HPDE6-E6E7 (cell line): ENCODE results near the gene GNPTAB.
"Not testable (repeated sequence)": the region's sequence is repeated elsewhere in the genome, so short reads cannot be mapped to it uniquely, and the experiment has no call there.

ENCODE experiments used
- DNase-seq: peaks from one replicate; pipeline ENCODE4 v3.0.0; 2011; ENCODE audit warnings: missing footprints; ENCODE audit errors: extremely low spot score

GNPTAB gene

DNA sequence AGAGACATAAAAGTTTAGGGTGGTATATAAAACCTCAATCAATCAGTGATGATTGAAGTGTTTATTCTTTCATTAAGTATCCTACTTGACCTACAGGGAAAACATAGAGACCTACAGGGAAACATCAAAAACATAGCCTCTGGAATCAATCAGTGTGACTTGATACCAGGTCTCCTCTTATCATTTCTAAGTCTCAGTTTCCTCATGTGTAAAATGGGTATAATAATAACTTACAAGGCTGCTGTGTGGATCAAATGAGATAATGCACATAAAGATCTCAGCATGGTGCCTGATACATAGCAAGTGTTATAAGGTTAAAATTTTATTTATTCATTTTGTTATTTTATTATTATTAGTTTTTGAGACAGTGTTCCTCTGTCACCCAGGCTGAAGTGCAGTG is 22.2 kb upstream of the GNPTAB start:
- no peak for DNase-seq

DNA sequence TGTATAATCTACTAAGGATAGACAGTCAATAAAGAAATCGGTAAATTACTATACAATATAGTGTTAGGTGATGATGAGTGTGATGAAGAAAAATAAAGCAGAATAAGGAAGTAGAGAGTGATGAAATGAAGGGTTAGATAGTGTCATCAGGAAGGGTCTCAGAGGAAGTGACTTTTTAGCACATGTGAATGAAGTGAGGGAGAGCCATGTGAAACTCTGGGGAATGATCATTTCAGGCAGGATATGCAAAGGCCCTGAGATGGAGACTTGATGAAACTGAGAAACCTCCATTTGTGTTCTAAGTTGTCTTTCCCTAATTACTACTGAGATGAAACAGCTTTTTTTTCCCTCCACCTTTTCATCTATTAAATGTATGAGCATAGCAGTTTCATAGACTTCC is 19.4 kb upstream of the GNPTAB start:
- DNase-seq = no peak

DNA sequence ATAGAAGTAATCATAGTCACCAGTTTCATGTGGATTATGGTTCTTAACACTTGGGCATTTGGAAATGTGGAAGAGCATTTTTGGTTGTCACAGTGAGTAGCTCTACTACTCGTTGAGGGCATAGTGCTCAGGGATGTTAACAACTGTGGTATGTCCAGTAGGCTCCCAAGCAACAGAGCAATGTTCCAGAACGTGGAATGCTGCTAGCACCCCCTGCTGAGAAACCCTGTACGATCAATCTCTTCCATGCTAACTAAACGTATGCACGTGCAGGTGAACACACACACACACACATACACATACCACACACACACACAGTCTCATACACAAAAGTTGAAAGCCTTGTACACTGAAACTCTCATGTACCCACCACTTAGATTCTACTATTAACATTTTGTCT is 16.6 kb upstream of the GNPTAB start:
- DNase-seq = no peak

DNA sequence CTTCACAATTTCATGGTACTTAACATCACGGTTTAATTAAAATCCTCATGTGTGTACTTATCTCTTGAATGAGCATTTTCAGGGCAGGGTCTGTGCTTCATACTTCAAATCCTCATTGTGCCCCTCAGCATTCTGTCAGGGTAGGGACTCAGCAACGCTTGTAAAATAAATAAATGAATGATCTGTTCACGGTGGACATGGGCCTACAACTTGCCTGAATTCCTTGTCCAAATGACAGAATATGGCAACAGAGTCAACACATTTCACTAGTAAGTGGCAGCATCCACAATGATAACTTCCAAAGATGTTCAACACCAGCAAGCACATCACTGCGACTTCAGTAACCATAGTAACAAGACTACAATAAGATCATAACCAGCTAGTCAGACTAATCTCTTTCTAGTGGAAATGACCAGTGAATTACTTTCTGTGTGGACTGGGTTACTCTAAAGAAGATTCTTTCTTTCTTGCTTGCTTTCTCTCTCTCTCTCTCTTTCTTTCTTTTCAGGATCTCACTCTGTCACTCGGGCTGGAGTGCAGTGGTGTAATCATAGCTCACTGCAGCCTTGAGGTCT is 14.5 kb upstream of the GNPTAB start:
- DNase-seq = no peak

DNA sequence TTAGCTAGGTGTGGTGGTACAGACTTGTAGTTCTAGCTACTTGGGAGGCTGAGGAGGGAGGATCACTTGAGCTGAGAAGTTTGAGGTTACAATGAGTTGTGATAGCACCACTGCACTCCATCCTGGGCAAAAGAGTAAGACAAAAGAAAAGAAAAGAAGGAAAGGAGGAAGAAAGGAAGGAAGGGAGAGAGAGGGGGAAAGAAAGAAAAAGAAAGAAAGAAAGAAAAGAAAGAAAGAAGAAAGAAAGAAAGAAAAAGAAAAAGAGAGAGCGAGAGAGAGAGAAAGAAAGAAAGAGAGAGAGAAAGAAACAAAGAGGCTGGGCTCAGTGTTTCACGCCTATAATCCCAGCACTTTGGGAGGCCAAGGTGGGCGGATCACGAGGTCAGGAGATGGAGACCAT is 10.3 kb upstream of the GNPTAB start:
- no peak for DNase-seq

DNA sequence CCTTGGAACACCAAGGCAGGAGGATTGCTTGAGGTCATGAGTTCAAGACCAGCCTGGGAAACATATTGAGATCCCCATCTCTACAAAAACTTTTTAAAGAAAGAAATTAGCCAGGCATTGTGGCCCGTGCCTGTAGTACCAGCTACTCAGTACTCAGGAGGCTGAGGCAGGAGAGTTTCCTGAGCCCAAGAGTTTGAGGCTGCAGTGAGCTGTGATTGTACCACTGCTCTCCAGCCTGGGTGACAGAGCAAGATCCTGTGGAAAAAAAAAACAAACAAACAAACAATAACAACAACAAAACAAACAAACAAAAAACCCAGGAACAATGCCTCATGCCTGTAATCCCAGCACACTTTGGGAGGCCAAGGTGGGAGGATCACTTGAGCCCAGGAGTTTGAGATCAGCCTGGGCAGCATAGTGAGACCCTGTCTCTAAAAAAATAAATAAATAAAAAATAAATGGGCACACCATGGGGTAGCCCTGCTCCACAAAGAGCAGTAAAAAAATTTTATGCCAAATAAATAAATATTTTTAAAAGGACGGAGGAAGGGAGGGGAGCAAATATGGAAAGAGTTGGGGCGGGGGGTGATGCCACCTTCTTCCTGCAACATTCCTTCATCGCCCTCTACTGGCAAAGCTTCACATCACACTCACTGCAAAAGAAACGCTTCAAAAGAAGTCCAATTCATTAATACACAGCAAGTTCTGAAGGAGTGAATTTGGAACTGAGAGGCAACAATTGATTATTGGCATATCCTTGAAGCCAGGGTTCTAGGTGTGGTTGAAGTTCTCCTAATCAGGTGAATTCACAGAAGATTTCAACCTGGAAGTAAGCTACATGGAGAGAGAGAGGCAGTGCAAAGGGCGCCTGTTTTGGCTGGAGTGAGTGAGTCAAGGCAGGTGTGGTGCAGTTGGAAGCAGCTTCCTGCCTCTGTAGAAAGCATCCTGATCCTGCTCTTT is 8.8 kb upstream of the GNPTAB start:
- DNase-seq = peak; percentile 38

DNA sequence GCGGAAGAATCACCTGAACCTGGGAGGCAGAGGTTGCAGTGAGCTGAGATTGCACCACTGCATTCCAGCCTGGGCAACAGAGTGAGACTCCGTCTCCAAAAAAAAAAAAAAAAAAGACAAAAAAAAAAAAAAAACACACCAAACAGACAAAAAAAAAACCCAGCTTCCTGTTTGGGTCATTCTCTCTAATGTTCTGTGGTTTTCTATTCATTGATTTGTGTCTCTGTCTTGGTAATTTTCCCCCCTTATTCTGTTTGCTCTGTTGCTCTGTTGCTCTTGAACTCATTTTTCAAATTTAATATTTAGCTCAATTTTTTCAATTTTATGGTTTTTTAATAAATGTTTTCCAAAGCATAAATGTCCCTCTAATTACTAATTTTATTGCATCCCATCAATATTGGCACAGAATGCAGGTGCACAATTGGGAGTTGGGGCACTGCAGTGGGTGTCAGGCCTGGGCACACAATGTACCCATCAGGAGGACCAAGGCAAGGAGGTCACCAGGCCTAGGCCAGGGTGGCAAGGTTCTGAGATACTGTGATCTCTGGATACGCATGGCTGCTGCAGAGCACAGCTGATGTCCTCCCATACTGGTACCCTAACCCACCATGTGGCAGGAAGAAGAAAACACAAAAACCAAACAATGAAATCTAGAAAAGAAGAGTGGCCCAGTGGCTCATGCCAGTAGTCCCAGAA is 8.0 kb upstream of the GNPTAB start:
- no peak for DNase-seq

DNA sequence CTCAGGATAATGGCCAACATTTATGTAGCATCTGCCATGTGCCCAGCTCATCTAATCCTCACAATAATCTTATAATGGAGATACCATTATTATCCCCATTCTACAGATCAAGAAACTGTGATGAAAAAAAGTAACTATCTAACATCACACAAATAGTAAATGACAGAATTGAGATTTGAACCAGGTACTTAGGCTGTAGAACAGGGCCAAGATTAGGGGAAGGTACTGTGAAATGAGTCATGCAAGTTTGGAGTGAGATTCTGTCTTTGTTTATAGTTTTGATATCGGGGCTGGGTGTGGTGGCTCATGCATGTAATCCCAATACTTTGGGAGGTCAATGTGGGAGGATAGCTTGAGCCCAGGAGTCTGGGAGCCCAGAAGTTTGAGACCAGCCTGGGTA is 1.3 kb upstream of the GNPTAB start:
- DNase-seq = no peak

DNA sequence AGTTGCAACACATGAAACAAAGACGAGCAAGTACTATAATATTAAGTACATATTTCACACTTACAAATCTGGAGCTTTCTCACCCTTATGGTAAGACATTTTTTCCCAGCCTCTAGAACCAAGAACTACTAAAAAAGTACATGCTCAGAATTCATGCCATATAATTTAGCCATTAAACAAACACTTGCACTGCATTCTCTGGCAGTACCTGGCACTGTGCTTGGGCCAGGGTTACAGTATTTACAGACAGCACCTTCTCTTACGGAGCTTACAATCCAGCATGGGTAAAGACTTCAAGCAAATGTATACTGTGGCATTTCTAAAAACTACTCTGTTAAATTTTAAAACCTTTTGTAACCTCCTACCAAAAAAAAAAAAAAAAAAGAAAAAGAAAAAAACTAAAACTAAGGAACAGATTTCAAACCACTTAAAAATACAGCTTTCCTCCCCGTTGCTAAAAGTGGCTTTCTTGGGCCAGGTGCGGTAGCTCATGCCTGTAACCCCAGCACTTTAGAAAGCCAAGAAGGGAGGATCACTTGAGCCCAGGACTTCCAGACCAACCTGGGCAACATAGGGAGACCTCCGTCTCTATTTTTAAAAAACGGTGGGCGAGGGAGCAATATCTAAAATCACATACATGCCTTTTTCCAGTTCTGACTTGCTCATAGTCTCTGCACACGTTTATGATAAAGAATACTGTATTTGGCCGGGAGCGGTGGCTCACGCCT is 956 bp downstream of the GNPTAB start:
- no peak for DNase-seq

DNA sequence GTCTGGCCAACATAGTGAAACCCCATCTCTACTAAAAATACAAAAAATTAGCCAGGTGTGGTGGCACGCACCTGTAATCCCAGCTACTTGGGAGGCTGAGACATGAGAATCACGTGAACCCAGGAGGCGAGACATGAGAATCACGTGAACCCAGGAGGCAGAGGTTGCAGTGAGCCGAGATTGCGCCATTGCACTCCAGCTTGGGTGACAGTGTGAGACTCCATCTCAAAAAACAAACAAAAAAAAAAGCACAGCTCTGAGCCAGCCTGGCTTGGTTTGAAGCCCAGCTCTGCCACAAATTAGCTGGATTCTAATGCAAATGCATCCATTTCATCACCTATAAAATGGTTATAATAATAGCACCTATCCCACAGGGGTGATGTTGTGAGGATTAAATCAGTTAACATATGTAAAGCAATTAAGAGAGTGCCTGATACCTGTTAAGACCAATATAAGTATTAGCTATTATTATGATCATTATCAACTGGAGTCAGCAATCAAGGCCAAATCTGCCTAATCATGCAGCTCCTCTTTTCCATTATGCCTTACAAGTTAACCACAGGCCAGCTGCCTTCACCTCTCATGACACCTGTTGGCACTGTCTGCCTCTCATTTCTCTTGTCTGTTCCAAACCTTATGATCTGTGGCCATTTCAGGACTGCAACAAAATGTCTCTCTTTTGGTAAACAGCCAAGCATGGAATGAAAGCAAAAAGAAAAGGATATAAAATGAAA is 2.1 kb downstream of the GNPTAB start:
- DNase-seq = no peak

DNA sequence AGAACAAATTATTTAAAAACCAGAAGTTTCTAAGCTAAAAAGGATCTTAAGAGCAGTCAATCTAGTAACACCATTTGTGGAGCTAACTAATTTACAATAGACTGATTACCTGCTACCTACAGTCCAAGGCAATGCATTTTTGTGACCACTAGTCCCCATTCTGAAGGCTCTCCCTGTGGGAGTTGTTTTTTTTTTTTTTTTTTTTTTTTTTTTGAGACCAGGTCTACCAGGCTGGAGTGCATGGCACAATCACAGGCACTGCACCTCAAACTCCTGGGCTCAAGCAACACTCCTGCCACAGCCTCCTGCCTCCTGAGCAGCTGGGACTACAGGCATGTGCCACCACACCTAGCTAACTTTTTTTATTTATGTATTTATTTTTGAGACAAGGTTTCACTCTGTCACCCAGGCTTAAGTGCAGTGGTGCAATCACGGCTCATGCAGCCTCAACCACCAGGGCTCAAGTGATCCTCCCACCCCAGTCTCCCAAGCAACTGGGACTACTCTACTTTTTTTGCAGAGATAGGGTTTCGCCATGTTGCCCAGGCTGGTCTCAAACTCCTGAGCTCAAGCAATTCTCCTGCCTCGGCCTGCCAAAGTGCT is 3.9 kb downstream of the GNPTAB start:
- no peak for DNase-seq

DNA sequence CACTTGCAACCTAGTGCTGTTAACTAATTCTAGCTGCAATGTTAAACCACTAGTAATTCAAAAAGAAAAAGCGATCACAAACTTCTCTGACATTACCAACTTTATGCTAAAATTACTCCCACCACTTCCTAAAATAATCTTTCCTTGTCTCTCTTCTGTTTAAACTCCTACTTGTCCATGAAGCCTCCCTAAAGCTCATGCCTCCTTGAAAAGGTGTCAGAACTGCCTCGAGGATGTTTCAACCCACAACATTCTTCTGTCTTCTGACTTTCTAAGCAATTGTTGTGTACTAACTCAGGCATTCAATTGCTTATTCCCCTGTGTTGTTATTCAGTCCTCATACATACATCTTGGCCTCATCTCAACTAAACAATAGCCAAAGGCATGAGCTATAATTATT is 5.9 kb downstream of the GNPTAB start:
- DNase-seq = no peak

DNA sequence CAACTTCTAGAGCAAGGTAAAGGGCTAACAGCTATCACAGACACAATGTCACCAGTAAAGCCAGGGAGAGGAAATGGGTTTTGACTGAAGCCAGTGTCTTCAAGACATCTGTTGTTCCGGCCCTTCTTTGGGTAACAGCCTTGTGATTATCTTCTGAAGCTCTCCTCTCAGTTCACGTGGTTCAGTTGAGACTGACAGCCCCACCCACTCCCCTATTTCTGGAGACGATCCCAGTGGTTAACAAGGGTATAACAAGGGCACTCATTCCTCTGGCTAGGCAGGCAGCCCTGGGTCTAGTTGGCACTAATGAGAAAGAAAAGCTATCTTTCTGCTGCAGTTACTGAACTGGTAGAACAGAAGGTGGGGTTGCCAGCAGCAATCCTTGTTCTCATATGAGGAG is 6.9 kb downstream of the GNPTAB start:
- DNase-seq = no peak

DNA sequence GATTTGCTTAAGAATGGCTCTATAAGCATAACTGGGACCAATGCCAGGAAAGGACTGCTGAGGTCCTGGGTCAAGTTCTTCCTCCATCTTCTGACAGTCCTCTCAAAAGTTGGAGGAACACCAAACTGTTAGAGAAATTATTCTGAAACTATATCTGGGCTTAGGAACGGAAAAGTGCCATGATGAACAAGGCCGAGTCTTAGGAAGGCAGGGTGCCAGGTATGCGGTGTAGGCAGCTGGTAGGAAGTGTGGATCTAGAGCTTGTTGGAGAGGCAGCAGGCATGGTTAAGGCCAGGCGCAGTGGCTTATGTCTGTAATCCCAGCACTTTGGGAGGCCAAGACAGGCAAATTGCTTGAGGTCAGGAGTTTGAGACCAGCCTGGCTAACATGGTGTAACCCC is 7.7 kb downstream of the GNPTAB start:
- DNase-seq = no peak

DNA sequence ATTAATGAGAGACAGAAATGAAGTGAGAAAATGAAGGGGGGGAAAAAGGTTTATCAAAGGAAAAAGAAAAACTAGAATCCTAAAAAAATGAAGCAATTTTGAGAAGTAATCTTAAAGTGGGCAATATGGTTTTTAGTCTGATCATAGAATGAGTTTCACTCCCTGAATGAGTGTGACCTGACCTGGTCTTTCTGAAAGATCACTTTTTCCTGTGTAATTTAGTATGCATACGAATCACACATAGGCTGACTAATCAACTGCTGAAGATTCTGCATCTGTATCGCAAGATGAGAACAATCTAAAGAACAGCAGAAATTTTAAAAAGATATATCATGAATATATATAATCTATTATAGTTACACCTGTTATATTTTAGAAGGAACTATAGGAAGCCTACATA is 11.3 kb downstream of the GNPTAB start:
- DNase-seq = no peak

DNA sequence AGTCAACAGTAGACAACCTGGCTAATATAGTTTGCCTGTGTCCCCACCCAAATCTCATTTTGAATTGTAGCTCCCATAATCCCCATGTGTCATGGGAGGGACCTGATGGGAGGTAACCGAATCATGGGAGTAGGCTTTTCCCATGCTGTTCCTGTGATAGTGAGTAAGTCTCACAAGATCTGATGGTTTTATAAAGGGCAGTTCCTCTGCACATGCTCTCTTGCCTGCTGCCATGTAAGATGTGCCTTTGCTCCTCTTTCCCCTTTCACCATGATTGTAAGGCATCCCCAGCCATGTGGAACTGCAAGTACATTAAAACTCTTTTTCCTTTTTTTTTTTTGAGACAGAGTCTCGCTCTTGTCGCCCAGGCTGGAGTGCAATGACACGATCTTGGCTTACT is 12.1 kb downstream of the GNPTAB start:
- DNase-seq = not testable (repeated sequence)

DNA sequence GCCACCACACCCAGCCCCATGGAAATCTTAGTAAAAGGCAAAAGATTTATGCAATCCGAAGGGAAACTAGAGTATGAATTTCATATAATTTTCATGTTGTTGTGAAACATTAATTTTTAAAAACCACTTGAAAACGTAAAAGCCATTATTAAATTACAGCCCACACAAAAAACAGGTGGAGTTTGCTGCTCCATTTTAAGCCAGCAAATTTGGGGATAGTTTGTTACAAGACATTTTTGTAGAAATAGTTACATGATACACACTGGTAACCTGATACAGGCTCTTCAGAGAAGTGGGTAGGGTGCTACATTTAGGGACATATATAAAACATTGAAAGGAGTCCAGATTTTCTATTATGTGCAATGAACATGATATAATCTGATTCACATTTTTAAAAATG is 17.6 kb downstream of the GNPTAB start:
- no peak for DNase-seq

DNA sequence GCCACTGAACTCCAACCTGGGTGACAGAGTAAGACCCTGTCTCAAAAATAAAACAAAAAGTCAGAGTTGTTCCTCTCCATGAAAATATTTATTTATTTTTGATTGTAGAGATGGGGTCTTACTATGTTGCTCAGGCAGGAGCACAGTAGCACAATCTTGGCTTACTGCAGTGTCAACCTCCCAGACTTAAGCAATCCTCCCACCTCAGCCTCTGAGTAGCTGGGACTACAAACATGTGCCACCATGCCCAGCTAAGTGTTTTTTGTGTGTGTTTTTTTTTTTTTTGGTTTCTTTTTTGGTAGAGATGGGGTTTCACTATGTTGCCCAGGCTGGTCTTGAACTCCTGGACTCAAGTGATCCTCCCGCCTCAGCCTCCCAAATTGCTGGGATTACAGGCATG is 18.0 kb downstream of the GNPTAB start:
- DNase-seq = not testable (repeated sequence)

DNA sequence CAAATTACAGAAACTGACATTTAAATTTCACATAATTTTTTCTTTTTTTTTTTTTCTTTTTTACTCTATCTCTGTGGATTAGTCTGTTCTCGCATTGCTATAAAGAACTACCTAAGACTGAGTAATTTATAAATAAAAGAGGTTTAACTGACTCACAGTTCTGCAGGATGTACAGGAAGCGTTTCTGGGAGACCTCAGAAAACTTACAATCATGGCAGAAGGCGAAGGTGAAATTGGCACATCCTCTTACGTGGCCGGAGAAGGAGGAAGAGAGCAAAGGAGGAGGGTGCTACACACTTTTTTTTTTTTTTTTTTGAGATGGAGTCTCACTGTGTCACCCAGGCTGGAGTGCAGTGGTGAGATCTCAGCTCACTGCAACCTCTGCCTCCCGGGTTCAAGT is 19.4 kb downstream of the GNPTAB start:
- DNase-seq = not testable (repeated sequence)

DNA sequence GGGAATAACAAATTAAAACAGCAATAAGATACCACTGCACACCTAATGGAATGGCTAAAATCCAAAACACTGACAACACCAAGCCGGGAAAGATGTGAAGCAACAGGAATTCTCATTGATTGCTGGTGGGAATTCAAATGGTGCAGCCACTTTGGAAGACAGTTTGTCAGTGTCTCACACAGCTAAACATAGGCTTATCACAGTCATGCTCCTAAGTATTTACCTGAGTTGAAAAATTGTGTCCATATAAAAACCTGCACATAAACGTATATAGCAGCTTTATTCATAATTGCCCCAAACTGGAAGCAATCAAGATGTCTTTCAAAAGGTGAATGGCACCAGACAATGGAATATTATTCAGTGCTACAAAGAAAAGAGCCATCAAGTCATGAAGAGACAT is 21.6 kb downstream of the GNPTAB start:
- DNase-seq = no peak

DNA sequence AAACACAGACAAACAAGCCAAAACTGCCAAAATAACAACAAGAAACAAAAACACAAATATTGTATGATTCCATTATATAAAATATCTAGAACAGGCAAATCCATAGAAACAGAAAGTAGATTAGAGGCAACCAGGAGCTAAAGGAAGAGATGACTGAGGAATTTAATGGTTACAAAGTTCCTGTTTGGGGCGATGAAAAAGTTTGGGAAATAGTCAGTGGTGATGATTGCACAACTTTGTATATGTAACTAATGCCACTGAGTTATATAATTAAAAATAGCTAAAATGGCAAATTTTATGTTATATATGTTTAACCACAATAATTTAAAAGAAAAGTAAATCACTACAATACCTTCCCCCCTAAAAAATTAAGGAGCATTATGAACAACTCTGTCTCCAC is 24.5 kb downstream of the GNPTAB start:
- DNase-seq = no peak
